Endothelial cell of umbilical vein (primary cell): ENCODE data around the gene POFUT2. TPM values are rescaled to one million over a fixed set of nuclear protein-coding genes. Genes with fewer than 3 reads are reported as not detected.

Experiments used
- BruUV-seq: library from RNA; stranded (reverse); fragments of 400-500 nt; replicated peaks from 2 replicates; lab custom pipeline; 2021; lab: Mats Ljungman, UMichigan
- CTCF ChIA-PET: fragments of 300-600, 350-600 bp; sonication (Branson Sonifier 250); formaldehyde crosslinking; loops from one replicate; lab custom pipeline; 2021; ENCODE audit warnings: antibody characterized with exemption, inconsistent platforms; lab: Charles Lee
- POLR2A ChIA-PET: fragments of 300-600, 350-600 bp; sonication (Branson Sonifier 250); formaldehyde crosslinking; loops from one replicate; lab custom pipeline; 2021; ENCODE audit warnings: antibody characterized with exemption, inconsistent platforms; lab: Charles Lee
- DNase-seq: peaks from one replicate; pipeline ENCODE4 v3.0.0-alpha.2; 2011; ENCODE audit warnings: low read depth, low spot score
- FAIRE-seq: peaks from 2 replicates; lab custom pipeline; 2011; peaks lifted over from hg19 to GRCh38; lab: Jason Lieb, UNC
- H2AFZ ChIP-seq: 2 replicates; pipeline ENCODE4 v1.6.0; 2012; ENCODE audit warnings: low read depth, low read length, control low read depth, inconsistent platforms
- H3K27ac ChIP-seq: 2 replicates; pipeline ENCODE4 v1.5.1; 2011; ENCODE audit warnings: low read depth, mild to moderate bottlenecking, control low read depth, low read length, moderate library complexity; ENCODE audit not compliant: insufficient read depth
- H3K27me3 ChIP-seq, 2 experiments: 2 replicates each; pipeline versions ENCODE4 v1.6.0 to v1.6.1; 2011; ENCODE audit warnings: low read length in 2 of 2, mixed read lengths in 1 of 2; ENCODE audit not compliant: control insufficient read depth in 2 of 2, insufficient read depth in 2 of 2
- H3K36me3 ChIP-seq, 2 experiments: 2 replicates in 1 of 2; 3 replicates in 1 of 2; pipeline ENCODE4 v1.5.1; 2011; ENCODE audit warnings: low read length in 2 of 2, mild to moderate bottlenecking in 1 of 2, moderate library complexity in 1 of 2; ENCODE audit not compliant: control insufficient read depth in 2 of 2, insufficient read depth in 2 of 2; ENCODE audit errors: extremely low read depth in 1 of 2
- H3K4me1 ChIP-seq: 3 replicates; pipeline ENCODE4 v1.5.1; 2011; ENCODE audit warnings: mild to moderate bottlenecking, low read length; ENCODE audit not compliant: control insufficient read depth, insufficient read depth; ENCODE audit errors: extremely low read depth
- H3K4me2 ChIP-seq: 2 replicates; pipeline ENCODE4 v1.6.1; 2011; ENCODE audit warnings: low read length, control low read depth, mixed read lengths; ENCODE audit not compliant: insufficient read depth
- H3K4me3 ChIP-seq, 3 experiments: fragments of 200-600 bp in 1 of 3; sonication (generic), shearing (Covaris generic) in 1 of 3; replicated peaks in 1 of 3; 2 replicates each; pipeline ENCODE4 v1.5.1; 2011 to 2016; ENCODE audit warnings: control low read depth in 3 of 3, low read length in 3 of 3, mild to moderate bottlenecking in 2 of 3, inconsistent platforms in 1 of 3, low read depth in 1 of 3, moderate library complexity in 1 of 3; ENCODE audit not compliant: insufficient read depth in 1 of 3
- H3K79me2 ChIP-seq: 2 replicates; pipeline ENCODE4 v1.6.0; 2012; ENCODE audit warnings: low read length, inconsistent platforms; ENCODE audit not compliant: control insufficient read depth, insufficient read depth
- H3K9ac ChIP-seq: replicated peaks from 2 replicates; pipeline ENCODE3; 2011; ENCODE audit warnings: low read length, control low read depth; ENCODE audit not compliant: insufficient read depth; ENCODE audit errors: extremely low read depth
- H3K9me1 ChIP-seq: replicated peaks from 3 replicates; pipeline ENCODE4 v1.6.0; 2011; ENCODE audit warnings: mild to moderate bottlenecking, low read length; ENCODE audit not compliant: control insufficient read depth, insufficient read depth; ENCODE audit errors: extremely low read depth
- H3K9me3 ChIP-seq: replicated peaks from 2 replicates; pipeline ENCODE4 v1.5.1; 2012; ENCODE audit warnings: low read length, inconsistent platforms; ENCODE audit not compliant: control insufficient read depth, insufficient read depth
- H4K20me1 ChIP-seq: replicated peaks from 2 replicates; pipeline ENCODE3; 2011; ENCODE audit warnings: mild to moderate bottlenecking, low read length; ENCODE audit not compliant: control insufficient read depth, insufficient read depth; ENCODE audit errors: extremely low read depth
- EZH2 ChIP-seq: IDR thresholded peaks from 2 replicates; pipeline ENCODE4 v1.6.1; 2012; ENCODE audit warnings: borderline replicate concordance, low read depth, mild to moderate bottlenecking, moderate library complexity, low read length, inconsistent platforms; ENCODE audit not compliant: severe bottlenecking
- FOS ChIP-seq: IDR thresholded peaks from 2 replicates; pipeline ENCODE4 v1.6.1; 2011; ENCODE audit warnings: mild to moderate bottlenecking, low read length, moderate library complexity, borderline replicate concordance; ENCODE audit not compliant: insufficient read depth
- GATA2 ChIP-seq: IDR thresholded peaks from 2 replicates; pipeline ENCODE4 v1.7.0; 2011; ENCODE audit warnings: low read depth, mild to moderate bottlenecking, moderate library complexity, mixed read lengths, low read length; ENCODE audit not compliant: insufficient read length, insufficient read depth
- MYC ChIP-seq: IDR thresholded peaks from one replicate; pipeline ENCODE4 v1.6.1; 2011; ENCODE audit warnings: mild to moderate bottlenecking, low read depth, low read length
- dilution Hi-C: fragments of 300-500 bp; cut with MboI; formaldehyde crosslinking; loops from one replicate; pipeline ENCODE4 v1.15.0; 2019; ENCODE audit warnings: low sequenced_read_pairs; ENCODE audit not compliant: extremely low pct_ligation_motif_present
- intact Hi-C: fragments of 100-400 bp; cut with micrococcal nuclease; formaldehyde crosslinking; loops from one replicate; pipeline ENCODE4 v1.10.0; 2022
- polyA plus RNA-seq, 4 experiments: library from polyadenylated mRNA; depleted of rRNA in 3 of 4; stranded (reverse) in 3 of 4; unstranded in 1 of 4; fragments of >200 nt; gene quantifications; 2 replicates each; pipeline versions ENCODE4 v1.2.1 to v1.2.3, GENCODE V29; 2011 to 2012; ENCODE audit warnings: missing spikeins in 1 of 4
- total RNA-seq: library from RNA; stranded (reverse); gene quantifications from 2 replicates; pipeline ENCODE4 v1.2.3, GENCODE V29; 2021
- TF ChIP-seq, protein P1 (sequence below), 2 donors: IDR thresholded peaks; 1 replicate in 1 of 2; 2 replicates in 1 of 2; pipeline ENCODE4 v1.5.1; 2011; ENCODE audit warnings: low read length in 2 of 2, mild to moderate bottlenecking in 2 of 2, moderate library complexity in 2 of 2, control low read depth in 1 of 2, inconsistent platforms in 1 of 2, low read depth in 1 of 2; ENCODE audit not compliant: insufficient read depth in 1 of 2; ENCODE audit errors: extremely low read depth in 1 of 2
- TF ChIP-seq, protein P2 (sequence below): IDR thresholded peaks from 2 replicates; pipeline ENCODE4 v1.6.1; 2011; ENCODE audit not compliant: insufficient read depth, insufficient read length

Gene POFUT2
- total and polyA plus RNA-seq, 2 donors (not counting 3 experiments of a cell fraction or from before 2014, with no cell fraction given): 30.7 to 47.5 TPM

DNA sequence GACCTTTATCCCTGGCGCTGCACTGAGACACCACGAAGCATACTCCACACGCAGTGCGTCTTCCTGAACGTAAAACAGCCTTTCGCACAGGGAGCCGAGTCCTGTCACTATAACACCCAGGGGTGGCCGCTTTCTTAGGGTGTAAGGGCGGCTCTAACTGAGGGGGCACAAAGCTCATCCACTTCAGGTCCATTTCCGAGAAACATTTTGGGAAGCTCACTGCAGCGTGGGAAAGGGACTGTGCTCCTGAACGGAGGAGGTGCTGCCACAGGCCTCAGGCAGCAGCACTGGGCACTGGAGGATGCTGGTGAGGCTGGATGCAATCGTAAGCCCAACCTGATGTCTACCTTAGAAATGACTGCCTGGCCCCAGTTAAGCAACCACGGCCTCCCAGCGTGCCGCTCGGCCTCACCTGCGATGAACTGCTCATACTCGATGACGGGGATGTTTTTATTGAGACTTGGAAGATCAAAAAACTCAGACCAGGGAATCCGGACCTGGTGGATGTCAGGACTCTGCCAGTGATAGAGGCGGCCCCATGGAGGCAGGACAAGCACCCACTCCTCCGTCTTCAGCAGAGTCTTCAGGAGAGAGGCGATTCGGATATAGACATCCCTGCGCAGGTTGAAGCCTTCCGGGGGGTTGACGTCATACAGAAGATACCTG is 2.3 kb downstream of the POFUT2 start:
- Histone ChIP-seq H3K4me2 (no peak overlapping the region), H3K79me2 (peaks cover 14% of the 10 kb centered on the region), H3K9me1 (no peaks in the 10 kb centered on the region), H3K36me3 (peaks cover 8 to 37% of the 10 kb centered on the region in 2 experiments), H3K27ac (no peak overlapping the region), H3K4me3 (no peak overlapping the region), H3K27me3 (no peaks in the 10 kb centered on the region), H3K9me3 (no peaks in the 10 kb centered on the region), H3K9ac (no peak overlapping the region), H2AFZ (no peak overlapping the region), H4K20me1 (no peaks in the 10 kb centered on the region), H3K4me1 (peaks cover 14% of the 10 kb centered on the region)
- ChIA-PET CTCF (interaction anchor here (6.6 kb wide), 1 partner anchor 146 kb away, joined by 137 read pairs; no protein-coding TSS in a partner anchor), POLR2A (interaction anchor here (1.0 kb wide), 1 partner anchor 121 kb away, joined by 3 read pairs; no protein-coding TSS in a partner anchor)
- TF ChIP-seq, protein P1, sequence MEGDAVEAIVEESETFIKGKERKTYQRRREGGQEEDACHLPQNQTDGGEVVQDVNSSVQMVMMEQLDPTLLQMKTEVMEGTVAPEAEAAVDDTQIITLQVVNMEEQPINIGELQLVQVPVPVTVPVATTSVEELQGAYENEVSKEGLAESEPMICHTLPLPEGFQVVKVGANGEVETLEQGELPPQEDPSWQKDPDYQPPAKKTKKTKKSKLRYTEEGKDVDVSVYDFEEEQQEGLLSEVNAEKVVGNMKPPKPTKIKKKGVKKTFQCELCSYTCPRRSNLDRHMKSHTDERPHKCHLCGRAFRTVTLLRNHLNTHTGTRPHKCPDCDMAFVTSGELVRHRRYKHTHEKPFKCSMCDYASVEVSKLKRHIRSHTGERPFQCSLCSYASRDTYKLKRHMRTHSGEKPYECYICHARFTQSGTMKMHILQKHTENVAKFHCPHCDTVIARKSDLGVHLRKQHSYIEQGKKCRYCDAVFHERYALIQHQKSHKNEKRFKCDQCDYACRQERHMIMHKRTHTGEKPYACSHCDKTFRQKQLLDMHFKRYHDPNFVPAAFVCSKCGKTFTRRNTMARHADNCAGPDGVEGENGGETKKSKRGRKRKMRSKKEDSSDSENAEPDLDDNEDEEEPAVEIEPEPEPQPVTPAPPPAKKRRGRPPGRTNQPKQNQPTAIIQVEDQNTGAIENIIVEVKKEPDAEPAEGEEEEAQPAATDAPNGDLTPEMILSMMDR (IDR thresholded peaks at IDR 0.05; ENCODE audit: extremely low read depth in 1 of 2, insufficient read depth in 1 of 2, low read depth in 1 of 2, low read length in 2 of 2): no peak
- TF ChIP-seq, protein P2, sequence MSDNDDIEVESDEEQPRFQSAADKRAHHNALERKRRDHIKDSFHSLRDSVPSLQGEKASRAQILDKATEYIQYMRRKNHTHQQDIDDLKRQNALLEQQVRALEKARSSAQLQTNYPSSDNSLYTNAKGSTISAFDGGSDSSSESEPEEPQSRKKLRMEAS: no peak
- no peak for TF ChIP-seq GATA2
- TF ChIP-seq MYC: no peak
- TF ChIP-seq EZH2: no peak
- no peak for TF ChIP-seq FOS
- DNase-seq (no peak), FAIRE-seq (no peak)
- intact Hi-C loops (loop anchor here (5.0 kb wide), 2 partner anchors 148 to 338 kb away; no protein-coding TSS in a partner anchor), dilution Hi-C loops (no loop called here)
- BruUV-seq: no TSS peak
